NCI-H1694 (cell line): Measurements from ENCODE around the gene ACSS1.

Source experiments
- DNase-seq: peaks from one replicate; lab custom pipeline; 2025; lab: John Stamatoyannopoulos, UW

Gene ACSS1

GRCh38 chr20:25030649-25031207 lies 27.2 kb downstream of the ACSS1 start:
- DNase-seq: no peak

GRCh38 chr20:25030007-25030648 lies 27.8 kb downstream of the ACSS1 start:
- DNase-seq: no peak

GRCh38 chr20:25025986-25026605 lies 31.8 kb downstream of the ACSS1 start:
- no peak for DNase-seq

GRCh38 chr20:25025091-25025861 lies 32.7 kb downstream of the ACSS1 start:
- DNase-seq: no peak

GRCh38 chr20:25024171-25024570 lies 33.8 kb downstream of the ACSS1 start:
- DNase-seq: no peak

GRCh38 chr20:25023356-25023755 lies 34.6 kb downstream of the ACSS1 start:
- DNase-seq: no peak

- DNase-seq: no peak
Observed at GRCh38 chr20:25022680-25023079, 35.3 kb downstream of the ACSS1 start.

GRCh38 chr20:25021336-25021735 lies 36.6 kb downstream of the ACSS1 start:
- no peak for DNase-seq

- no peak for DNase-seq
Observed at GRCh38 chr20:25020901-25021301, 37.0 kb downstream of the ACSS1 start.

- no peak for DNase-seq
Observed at GRCh38 chr20:25020345-25020744, 37.6 kb downstream of the ACSS1 start.

- no peak for DNase-seq
Observed at GRCh38 chr20:25019381-25020155, 38.4 kb downstream of the ACSS1 start.

GRCh38 chr20:25018841-25019240 lies 39.1 kb downstream of the ACSS1 start:
- no peak for DNase-seq

- DNase-seq: no peak
Observed at GRCh38 chr20:25018425-25018824, 39.5 kb downstream of the ACSS1 start.

- no peak for DNase-seq
Observed at GRCh38 chr20:25017257-25017803, 40.6 kb downstream of the ACSS1 start.

GRCh38 chr20:25016471-25016870 lies 41.5 kb downstream of the ACSS1 start:
- DNase-seq: no peak

GRCh38 chr20:25015986-25016385 lies 42.0 kb downstream of the ACSS1 start:
- DNase-seq: no peak

- no peak for DNase-seq
Observed at GRCh38 chr20:25014816-25015215, 43.1 kb downstream of the ACSS1 start.

GRCh38 chr20:25013478-25014380 lies 44.2 kb downstream of the ACSS1 start:
- no peak for DNase-seq

GRCh38 chr20:25012616-25013189 lies 45.2 kb downstream of the ACSS1 start:
- DNase-seq: no peak

- no peak for DNase-seq
Observed at GRCh38 chr20:25011831-25012241, 46.1 kb downstream of the ACSS1 start.
